WTC11 (cell line): ENCODE data around the gene SEMA3C.

Experiments
- NR1H2 ChIP-seq: sonication (generic); formaldehyde crosslinking; IDR thresholded peaks from 2 replicates; pipeline ENCODE4 v1.9.0; 2021; ENCODE audit warnings: mild to moderate bottlenecking, moderate library complexity, missing genetic modification reagents
- TF ChIP-seq, protein P1 (sequence below): fragments of 200-600 bp; IDR thresholded peaks from 2 replicates; pipeline ENCODE4 v1.8.0; 2022; ENCODE audit warnings: antibody characterized with exemption
- TF ChIP-seq, protein P2 (sequence below): sonication (generic); formaldehyde crosslinking; IDR thresholded peaks from 2 replicates; pipeline ENCODE4 v1.8.1; 2022; ENCODE audit warnings: low read depth, mild to moderate bottlenecking, moderate library complexity, missing genetic modification reagents, borderline replicate concordance

DNA sequence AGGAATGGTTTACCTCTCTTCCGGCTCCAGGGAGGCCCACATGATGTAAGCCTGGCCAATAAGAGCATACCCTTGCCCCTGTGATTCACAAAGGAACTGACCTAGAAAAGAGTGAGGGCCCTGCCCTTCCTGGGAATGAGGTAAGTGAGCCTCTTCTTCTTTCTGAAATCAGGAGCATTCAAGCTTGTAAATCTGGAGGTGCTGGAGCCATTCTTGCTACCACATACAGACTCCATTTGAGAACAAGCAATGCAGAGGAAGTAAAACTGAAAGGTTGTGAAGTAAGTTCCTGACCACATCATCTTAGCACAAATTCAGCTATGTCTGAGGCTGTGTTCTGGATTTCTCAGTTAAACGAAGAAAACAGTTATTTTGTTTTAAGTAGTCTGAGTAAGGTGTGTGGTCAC, 148.2 kb downstream of the SEMA3C start:
- TF ChIP-seq, protein P1, sequence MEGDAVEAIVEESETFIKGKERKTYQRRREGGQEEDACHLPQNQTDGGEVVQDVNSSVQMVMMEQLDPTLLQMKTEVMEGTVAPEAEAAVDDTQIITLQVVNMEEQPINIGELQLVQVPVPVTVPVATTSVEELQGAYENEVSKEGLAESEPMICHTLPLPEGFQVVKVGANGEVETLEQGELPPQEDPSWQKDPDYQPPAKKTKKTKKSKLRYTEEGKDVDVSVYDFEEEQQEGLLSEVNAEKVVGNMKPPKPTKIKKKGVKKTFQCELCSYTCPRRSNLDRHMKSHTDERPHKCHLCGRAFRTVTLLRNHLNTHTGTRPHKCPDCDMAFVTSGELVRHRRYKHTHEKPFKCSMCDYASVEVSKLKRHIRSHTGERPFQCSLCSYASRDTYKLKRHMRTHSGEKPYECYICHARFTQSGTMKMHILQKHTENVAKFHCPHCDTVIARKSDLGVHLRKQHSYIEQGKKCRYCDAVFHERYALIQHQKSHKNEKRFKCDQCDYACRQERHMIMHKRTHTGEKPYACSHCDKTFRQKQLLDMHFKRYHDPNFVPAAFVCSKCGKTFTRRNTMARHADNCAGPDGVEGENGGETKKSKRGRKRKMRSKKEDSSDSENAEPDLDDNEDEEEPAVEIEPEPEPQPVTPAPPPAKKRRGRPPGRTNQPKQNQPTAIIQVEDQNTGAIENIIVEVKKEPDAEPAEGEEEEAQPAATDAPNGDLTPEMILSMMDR = no peak
- TF ChIP-seq, protein P2, sequence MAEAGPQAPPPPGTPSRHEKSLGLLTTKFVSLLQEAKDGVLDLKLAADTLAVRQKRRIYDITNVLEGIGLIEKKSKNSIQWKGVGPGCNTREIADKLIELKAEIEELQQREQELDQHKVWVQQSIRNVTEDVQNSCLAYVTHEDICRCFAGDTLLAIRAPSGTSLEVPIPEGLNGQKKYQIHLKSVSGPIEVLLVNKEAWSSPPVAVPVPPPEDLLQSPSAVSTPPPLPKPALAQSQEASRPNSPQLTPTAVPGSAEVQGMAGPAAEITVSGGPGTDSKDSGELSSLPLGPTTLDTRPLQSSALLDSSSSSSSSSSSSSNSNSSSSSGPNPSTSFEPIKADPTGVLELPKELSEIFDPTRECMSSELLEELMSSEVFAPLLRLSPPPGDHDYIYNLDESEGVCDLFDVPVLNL (CRISPR knock-in tag) = no peak
- TF ChIP-seq NR1H2 = no peak
